Body of pancreas (tissue), 4 donors: ENCODE measurements around the gene DTNA.

ENCODE experiments used
- POLR2A ChIP-seq, 3 donors: fragments of 450-650 bp; IDR thresholded peaks; one replicate each; pipeline ENCODE4 v1.6.1; 2016; ENCODE audit warnings: antibody characterized with exemption in 3 of 3, mild to moderate bottlenecking in 2 of 3
- TF ChIP-seq, protein P1 (sequence below), 7 experiments: fragments of 450-650 bp in 4 of 7; fragments of 200-600 bp in 3 of 7; sonication (generic) in 3 of 7; IDR thresholded peaks; one replicate each; pipeline ENCODE4 v1.5.1; 2016 to 2019; ENCODE audit warnings: antibody characterized with exemption in 7 of 7

DNA sequence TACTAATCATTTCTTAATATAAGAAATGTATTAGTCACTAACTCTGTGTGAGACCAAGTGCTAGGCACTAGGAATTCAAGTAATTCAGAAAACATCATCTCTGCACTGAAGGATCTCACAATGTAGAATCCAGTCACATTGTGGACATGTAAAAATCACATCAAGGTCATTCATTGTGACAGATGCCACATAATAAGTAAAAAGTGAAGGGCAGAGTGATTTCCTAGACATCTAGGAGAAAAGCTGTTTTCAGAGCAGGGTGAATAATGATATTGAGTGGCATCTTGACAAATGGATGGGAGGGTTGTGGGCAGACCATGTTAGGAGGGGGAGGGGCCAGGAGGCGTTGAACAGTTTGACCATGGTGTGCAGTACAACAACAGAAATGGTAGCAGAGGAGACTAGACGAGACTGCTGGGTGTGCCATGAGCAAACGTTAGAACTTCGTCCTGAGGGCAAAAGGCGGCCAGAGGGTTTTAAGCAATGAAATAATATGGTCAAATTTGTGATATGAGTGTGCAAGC lies 93.8 kb downstream of the DTNA start:
- TF ChIP-seq, protein P1, sequence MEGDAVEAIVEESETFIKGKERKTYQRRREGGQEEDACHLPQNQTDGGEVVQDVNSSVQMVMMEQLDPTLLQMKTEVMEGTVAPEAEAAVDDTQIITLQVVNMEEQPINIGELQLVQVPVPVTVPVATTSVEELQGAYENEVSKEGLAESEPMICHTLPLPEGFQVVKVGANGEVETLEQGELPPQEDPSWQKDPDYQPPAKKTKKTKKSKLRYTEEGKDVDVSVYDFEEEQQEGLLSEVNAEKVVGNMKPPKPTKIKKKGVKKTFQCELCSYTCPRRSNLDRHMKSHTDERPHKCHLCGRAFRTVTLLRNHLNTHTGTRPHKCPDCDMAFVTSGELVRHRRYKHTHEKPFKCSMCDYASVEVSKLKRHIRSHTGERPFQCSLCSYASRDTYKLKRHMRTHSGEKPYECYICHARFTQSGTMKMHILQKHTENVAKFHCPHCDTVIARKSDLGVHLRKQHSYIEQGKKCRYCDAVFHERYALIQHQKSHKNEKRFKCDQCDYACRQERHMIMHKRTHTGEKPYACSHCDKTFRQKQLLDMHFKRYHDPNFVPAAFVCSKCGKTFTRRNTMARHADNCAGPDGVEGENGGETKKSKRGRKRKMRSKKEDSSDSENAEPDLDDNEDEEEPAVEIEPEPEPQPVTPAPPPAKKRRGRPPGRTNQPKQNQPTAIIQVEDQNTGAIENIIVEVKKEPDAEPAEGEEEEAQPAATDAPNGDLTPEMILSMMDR (IDR thresholded peaks at IDR 0.05), result no peak
- no peak for TF ChIP-seq POLR2A (IDR thresholded peaks at IDR 0.05)
